ENCODE results near the gene INSR. TPM values are rescaled to one million over a fixed set of nuclear protein-coding genes. Genes with fewer than 3 reads are reported as not detected.

INSR gene
- total and polyA plus RNA-seq, 2 donors from 2014 or later = 15.5 to 50.4 TPM

DNA sequence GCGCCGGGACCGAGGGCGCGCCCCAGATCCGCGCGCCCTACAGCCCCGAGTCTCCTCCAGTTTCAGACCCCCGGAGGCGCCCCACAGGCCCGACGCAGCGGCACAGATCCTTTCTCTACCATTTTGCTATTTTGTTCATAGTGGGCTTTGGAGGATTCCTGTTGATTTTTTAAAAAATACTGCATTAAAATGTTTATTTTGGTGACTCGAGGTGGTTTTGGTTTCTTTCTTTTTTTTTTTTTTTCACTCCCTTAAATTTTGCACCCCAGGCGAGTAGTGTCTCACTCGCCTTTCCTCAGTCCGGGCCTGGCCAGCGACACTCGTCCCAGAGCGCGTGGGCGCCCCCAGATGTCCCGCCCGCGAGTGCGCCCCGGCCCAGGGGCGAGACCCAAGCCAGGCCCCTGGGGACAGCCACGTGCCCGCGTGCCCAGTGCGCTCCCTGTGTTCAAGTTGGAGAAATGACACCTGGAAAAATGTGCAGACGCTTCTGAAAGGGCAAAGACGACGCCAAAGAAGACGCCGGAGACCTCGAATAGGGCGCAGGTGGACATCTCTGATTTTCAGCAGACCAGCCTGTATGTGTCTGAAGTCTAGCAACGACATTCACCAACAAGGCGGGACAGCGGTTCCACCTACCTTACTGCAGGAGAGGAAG, 471 bp upstream of the INSR start:
- DNase-seq (peak; percentile 77 to 91 (median 85)), FAIRE-seq (no peak)
- peaks cover 0 to 15% (median 11%) of the 10 kb centered on the region in 3 donors for H3K4me1 ChIP-seq (ENCODE audit: control insufficient read depth in 2 of 3, insufficient read depth in 2 of 3, low read depth in 1 of 3, low read length in 3 of 3)
- H3K9ac ChIP-seq (ENCODE audit: low read length in 3 of 3) = peak overlapping the region; percentile 31 to 55 (median 46)
- TF ChIP-seq, protein P1, sequence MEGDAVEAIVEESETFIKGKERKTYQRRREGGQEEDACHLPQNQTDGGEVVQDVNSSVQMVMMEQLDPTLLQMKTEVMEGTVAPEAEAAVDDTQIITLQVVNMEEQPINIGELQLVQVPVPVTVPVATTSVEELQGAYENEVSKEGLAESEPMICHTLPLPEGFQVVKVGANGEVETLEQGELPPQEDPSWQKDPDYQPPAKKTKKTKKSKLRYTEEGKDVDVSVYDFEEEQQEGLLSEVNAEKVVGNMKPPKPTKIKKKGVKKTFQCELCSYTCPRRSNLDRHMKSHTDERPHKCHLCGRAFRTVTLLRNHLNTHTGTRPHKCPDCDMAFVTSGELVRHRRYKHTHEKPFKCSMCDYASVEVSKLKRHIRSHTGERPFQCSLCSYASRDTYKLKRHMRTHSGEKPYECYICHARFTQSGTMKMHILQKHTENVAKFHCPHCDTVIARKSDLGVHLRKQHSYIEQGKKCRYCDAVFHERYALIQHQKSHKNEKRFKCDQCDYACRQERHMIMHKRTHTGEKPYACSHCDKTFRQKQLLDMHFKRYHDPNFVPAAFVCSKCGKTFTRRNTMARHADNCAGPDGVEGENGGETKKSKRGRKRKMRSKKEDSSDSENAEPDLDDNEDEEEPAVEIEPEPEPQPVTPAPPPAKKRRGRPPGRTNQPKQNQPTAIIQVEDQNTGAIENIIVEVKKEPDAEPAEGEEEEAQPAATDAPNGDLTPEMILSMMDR (IDR thresholded peaks at IDR 0.05; ENCODE audit: borderline replicate concordance, extremely low read depth, insufficient read depth) = peak; percentile 59
- intact Hi-C loops (cut with DNase I) = no loop called here
- no peaks in the 10 kb centered on the region for H3K9me3 ChIP-seq (ENCODE audit: control insufficient read depth in 2 of 3, insufficient read depth in 1 of 3, low read length in 3 of 3)
- H3K27ac ChIP-seq (ENCODE audit: low read depth in 2 of 2, low read length in 2 of 2) = peak overlapping the region; percentile 75 to 78
- H3K36me3 ChIP-seq (ENCODE audit: control insufficient read depth in 2 of 3, insufficient read depth in 3 of 3, low read length in 3 of 3) = no peaks in the 10 kb centered on the region
- H3K4me3 ChIP-seq (ENCODE audit: low read length in 3 of 3) = peak overlapping the region; percentile 54 to 75 (median 68)
- no peaks in the 10 kb centered on the region for H3K27me3 ChIP-seq (ENCODE audit: control insufficient read depth, insufficient read depth, low read length)

GRCh38 chr19:7292950-7293761, 1.1 kb downstream of the INSR start:
- peak overlapping the region; percentile 56 to 92 (median 77) for H3K4me3 ChIP-seq (ENCODE audit: low read length in 3 of 3)
- H3K9ac ChIP-seq (ENCODE audit: low read length in 3 of 3) = peak overlapping the region; percentile 52 to 96 (median 88)
- peaks cover 0 to 23% (median 11%) of the 10 kb centered on the region in 3 donors for H3K4me1 ChIP-seq (ENCODE audit: control insufficient read depth in 2 of 3, insufficient read depth in 2 of 3, low read depth in 1 of 3, low read length in 3 of 3)
- peak overlapping the region; percentile 85 to 90 for H3K27ac ChIP-seq (ENCODE audit: low read depth in 2 of 2, low read length in 2 of 2)
- no peak for FAIRE-seq
- no peaks in the 10 kb centered on the region for H3K36me3 ChIP-seq (ENCODE audit: control insufficient read depth in 2 of 3, insufficient read depth in 3 of 3, low read length in 3 of 3)
- intact Hi-C loops (cut with DNase I) = no loop called here
- no peaks in the 10 kb centered on the region for H3K9me3 ChIP-seq (ENCODE audit: control insufficient read depth in 2 of 3, insufficient read depth in 1 of 3, low read length in 3 of 3)
- TF ChIP-seq, protein P1 (IDR thresholded peaks at IDR 0.05; ENCODE audit: borderline replicate concordance, extremely low read depth, insufficient read depth) = no peak
- DNase-seq = peak; percentile 21 to 84 (median 54)
- no peaks in the 10 kb centered on the region for H3K27me3 ChIP-seq (ENCODE audit: control insufficient read depth, insufficient read depth, low read length)

DNA sequence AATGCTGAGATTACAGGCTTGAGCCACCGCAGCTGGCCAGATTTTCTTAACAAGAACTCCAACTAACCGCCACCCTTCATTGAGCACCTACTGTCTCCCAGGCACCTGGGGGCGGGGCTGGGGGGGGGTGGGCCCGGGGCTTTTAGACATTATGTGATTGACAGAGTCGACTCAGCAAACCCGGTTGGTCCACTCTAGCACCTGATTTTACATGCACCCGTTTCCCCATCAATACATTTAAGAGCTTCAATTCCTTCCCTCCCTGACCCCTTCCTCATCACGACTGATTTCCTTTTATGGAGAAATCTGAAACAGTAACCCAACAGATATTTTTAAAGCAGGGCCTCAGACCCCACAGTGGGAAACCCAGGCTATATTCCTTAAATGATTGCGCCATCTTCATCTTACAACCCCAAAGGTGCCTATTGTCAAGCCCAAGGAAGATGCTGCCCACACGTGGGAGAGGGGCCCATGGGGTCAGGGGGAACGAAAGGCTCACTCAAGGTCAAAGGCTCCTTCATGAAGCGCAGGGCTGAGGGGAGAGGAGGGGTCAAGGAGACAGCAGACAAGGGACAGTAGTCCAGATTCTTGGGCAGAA, 1.8 kb downstream of the INSR start:
- Histone ChIP-seq H3K9ac (ENCODE audit: low read length in 3 of 3) (peak overlapping the region; percentile 52 to 96 (median 88)), H3K4me1 (ENCODE audit: control insufficient read depth in 2 of 3, insufficient read depth in 2 of 3, low read depth in 1 of 3, low read length in 3 of 3) (peaks cover 0 to 23% (median 11%) of the 10 kb centered on the region in 3 donors), H3K36me3 (ENCODE audit: control insufficient read depth in 2 of 3, insufficient read depth in 3 of 3, low read length in 3 of 3) (no peaks in the 10 kb centered on the region), H3K27me3 (ENCODE audit: control insufficient read depth, insufficient read depth, low read length) (no peaks in the 10 kb centered on the region), H3K4me3 (ENCODE audit: low read length in 3 of 3) (peak overlapping the region; percentile 56 to 92 (median 77)), H3K27ac (ENCODE audit: low read depth in 2 of 2, low read length in 2 of 2) (peak overlapping the region; percentile 85 to 90), H3K9me3 (ENCODE audit: control insufficient read depth in 2 of 3, insufficient read depth in 1 of 3, low read length in 3 of 3) (no peaks in the 10 kb centered on the region)
- TF ChIP-seq, protein P1 (IDR thresholded peaks at IDR 0.05; ENCODE audit: borderline replicate concordance, extremely low read depth, insufficient read depth) = no peak
- DNase-seq (peak in 1 of 5 donors; percentile 46), FAIRE-seq (no peak)
- intact Hi-C loops (cut with DNase I) = no loop called here

Measured in kidney (tissue), 14 donors.